K562 (cell line): ENCODE measurements around the gene ARMCX6. TPM values are rescaled to one million over a fixed set of nuclear protein-coding genes. Genes with fewer than 3 reads are reported as not detected.
A peak's percentile ranks its signal among the peaks of the same experiment; 100 is the strongest.

Experiments
- BRD9 ChIP-seq: fragments of 450-650 bp; IDR thresholded peaks from 2 replicates; pipeline ENCODE4 v1.6.1; 2018; ENCODE audit warnings: low read depth; ENCODE audit not compliant: partially characterized antibody
- CREB1 ChIP-seq, 2 experiments: sonication (generic) in 1 of 2; formaldehyde crosslinking in 1 of 2; IDR thresholded peaks; 2 replicates each; pipeline versions ENCODE4 v1.6.1 to v1.8.0; 2012 to 2022; ENCODE audit warnings: inconsistent platforms in 1 of 2, mild to moderate bottlenecking in 1 of 2, missing genetic modification reagents in 1 of 2, moderate library complexity in 1 of 2
- FOXA1 ChIP-seq: fragments of 450-650 bp; IDR thresholded peaks from 2 replicates; pipeline ENCODE4 v1.6.1; 2016; ENCODE audit warnings: mild to moderate bottlenecking, borderline replicate concordance
- HDAC6 ChIP-seq: IDR thresholded peaks from 2 replicates; pipeline ENCODE4 v1.6.1; 2012; ENCODE audit warnings: low read depth, mild to moderate bottlenecking, control low read depth, inconsistent platforms, low read length, moderate library complexity
- JUN ChIP-seq, 2 experiments: sonication (generic) in 1 of 2; formaldehyde crosslinking in 1 of 2; IDR thresholded peaks; 2 replicates each; pipeline versions ENCODE4 v1.6.1 to v1.8.0; 2012 to 2022; ENCODE audit warnings: borderline replicate concordance in 2 of 2, mild to moderate bottlenecking in 2 of 2, improper control_type of control experiment in 1 of 2, low read depth in 1 of 2, low read length in 1 of 2, missing genetic modification reagents in 1 of 2
- JUNB ChIP-seq: fragments of 450-650 bp; formaldehyde crosslinking; conservative IDR thresholded peaks from 2 replicates; pipeline ENCODE4 v1.4.0; 2020; ENCODE audit warnings: mild to moderate bottlenecking
- KDM2B ChIP-seq: fragments of 250-450 bp; sonication (Bioruptor Pico); IDR thresholded peaks from 2 replicates; pipeline ENCODE4 v1.8.0; 2021; ENCODE audit warnings: mild to moderate bottlenecking, moderate library complexity
- POLR2A ChIP-seq: fragments of 450-650 bp; conservative IDR thresholded peaks from 2 replicates; pipeline ENCODE4 v1.6.1; 2016
- RUNX1 ChIP-seq: sonication (generic); IDR thresholded peaks from 2 replicates; pipeline ENCODE4 v1.6.1; 2016; ENCODE audit warnings: antibody characterized with exemption, low read depth
- TAF7 ChIP-seq: fragments of 450-650 bp; IDR thresholded peaks from 2 replicates; pipeline ENCODE4 v1.6.1; 2016; ENCODE audit warnings: missing genetic modification characterization, missing compliant biosample characterization
- TCFL5 ChIP-seq: fragments of 250-450 bp; sonication (Bioruptor Pico); conservative IDR thresholded peaks from 2 replicates; pipeline ENCODE4 v1.6.1; 2021; ENCODE audit warnings: mild to moderate bottlenecking, moderate library complexity, matching md5 sums
- TEAD4 ChIP-seq, 2 experiments: sonication (generic) in 1 of 2; formaldehyde crosslinking in 1 of 2; IDR thresholded peaks; 2 replicates each; pipeline versions ENCODE4 v1.6.1 to v1.8.0; 2012 to 2022; ENCODE audit warnings: borderline replicate concordance in 1 of 2, inconsistent platforms in 1 of 2, low read length in 1 of 2, mild to moderate bottlenecking in 1 of 2, missing genetic modification reagents in 1 of 2
- ZNF197 ChIP-seq: fragments of 200-800 bp; sonication (Bioruptor generic); IDR thresholded peaks from 2 replicates; pipeline ENCODE4 v1.6.1; 2016; ENCODE audit warnings: low read depth, missing genetic modification characterization, missing compliant biosample characterization
- ZNF717 ChIP-seq: fragments of 250-450 bp; sonication (Bioruptor Pico); IDR thresholded peaks from 2 replicates; pipeline ENCODE4 v1.5.0; 2021
- polyA plus RNA-seq, 8 experiments: library from polyadenylated mRNA; depleted of rRNA in 4 of 8; stranded (reverse) in 5 of 8; unstranded in 3 of 8; fragments of >200 nt; fragmentation: Nextera tagmentation in 2 of 8; fragmentation: Illumina TruSeq in 1 of 8; extraction: Ambion mirVana in 2 of 8; extraction: Trizol in 1 of 8; gene quantifications; 2 replicates each; pipeline versions ENCODE4 v1.2.1 to v1.2.3, GENCODE V29; 2011 to 2014; ENCODE audit warnings: inconsistent platforms in 1 of 8, missing spikeins in 1 of 8
- total RNA-seq, 7 experiments: library from RNA; depleted of rRNA in 6 of 7; stranded (reverse); fragments of >200 nt in 6 of 7; fragmentation: Illumina TruSeq in 2 of 7; extraction: Trizol in 2 of 7; gene quantifications; 2 replicates each; pipeline versions ENCODE4 v1.2.1 to v1.2.3, GENCODE V29; 2011 to 2021; ENCODE audit warnings: low replicate concordance in 1 of 7
- TF ChIP-seq, protein P1 (sequence below): fragments of 250-450 bp; sonication (Bioruptor Pico); IDR thresholded peaks from 2 replicates; pipeline ENCODE4 v1.8.0; 2022; ENCODE audit warnings: moderate library complexity, mild to moderate bottlenecking, inconsistent platforms
- TF ChIP-seq, protein P2 (sequence below): fragments of 450-650 bp; IDR thresholded peaks from 2 replicates; pipeline ENCODE4 v1.6.1; 2016; ENCODE audit warnings: antibody characterized with exemption
- TF ChIP-seq, protein P3 (sequence below): sonication (generic); formaldehyde crosslinking; IDR thresholded peaks from 2 replicates; pipeline ENCODE4 v1.8.1; 2023; ENCODE audit warnings: mild to moderate bottlenecking, missing genetic modification reagents

Gene ARMCX6
- total and polyA plus RNA-seq, 9 of the 15 experiments (the other 6 are each of a cell fraction or from before 2014, with no cell fraction given) = 15.4 to 41.2 (median 24.6) TPM

DNA sequence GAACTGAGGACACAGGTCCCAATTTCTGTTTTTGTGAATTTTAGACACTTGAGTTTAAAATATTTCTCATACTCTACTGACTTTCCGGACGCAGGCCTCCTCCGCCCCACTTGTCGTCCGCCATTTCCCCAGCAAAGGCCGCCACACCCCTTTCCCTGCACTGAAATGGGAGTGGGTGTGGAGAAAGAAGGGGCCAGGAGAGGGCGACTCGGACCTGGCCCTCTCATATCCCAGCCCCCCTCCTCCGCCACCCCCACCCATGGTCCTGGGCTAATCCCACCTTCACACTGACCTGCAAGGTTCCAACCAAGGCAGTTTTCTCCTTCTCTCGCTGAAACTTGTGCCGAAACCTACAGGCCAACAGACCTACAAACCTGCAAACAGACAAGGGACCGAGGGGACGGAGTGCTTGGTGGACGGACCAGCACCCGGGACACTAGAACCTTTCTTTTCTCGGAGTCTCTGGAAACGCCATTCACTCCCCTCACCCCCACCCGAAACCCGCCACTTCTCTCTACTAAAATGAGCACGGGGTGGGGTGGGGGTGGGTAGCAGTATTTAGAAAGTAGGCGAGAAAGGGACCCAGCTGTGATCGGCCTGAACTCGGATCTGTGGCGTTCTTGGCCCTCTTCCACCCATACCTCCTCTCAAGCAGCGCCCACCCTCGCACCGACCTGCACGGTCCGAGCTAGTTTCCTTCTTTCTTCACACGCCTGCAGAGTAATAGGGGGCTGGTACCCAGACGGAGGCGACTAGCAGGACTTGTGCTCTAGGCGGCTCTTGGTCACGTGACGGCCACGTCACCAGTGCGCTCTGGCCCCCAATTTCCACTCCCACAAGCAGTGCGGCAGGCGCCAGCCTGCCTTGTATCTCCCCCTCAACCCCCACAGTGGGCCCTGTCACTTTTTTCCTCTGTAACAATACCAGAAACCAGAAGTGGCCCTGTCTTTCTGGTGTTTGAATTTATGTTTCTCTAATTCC lies at the start of gene ARMCX6 (continued):
- TF ChIP-seq RUNX1 (no peak), CREB1 (IDR thresholded peaks at IDR 0.05) (peak; percentile 62), CREB1 (CRISPR knock-in tag; IDR thresholded peaks at IDR 0.05) (peak; percentile 63), JUN (IDR thresholded peaks at IDR 0.05; ENCODE audit: borderline replicate concordance, low read depth, low read length) (no peak), JUN (CRISPR knock-in tag; IDR thresholded peaks at IDR 0.05; ENCODE audit: borderline replicate concordance) (no peak), JUNB (no peak), TCFL5 (no peak), KDM2B (CRISPR knock-in tag) (no peak), FOXA1 (no peak), HDAC6 (no peak), BRD9 (no peak), ZNF717 (CRISPR knock-in tag) (no peak), TEAD4 (IDR thresholded peaks at IDR 0.05; ENCODE audit: low read length) (peak; percentile 49; the same call in 1 of the 2 replicates), TEAD4 (CRISPR knock-in tag; IDR thresholded peaks at IDR 0.05; ENCODE audit: borderline replicate concordance) (no peak), POLR2A (peak; percentile 57), ZNF197 (no peak), TAF7 (tag) (no peak)
- TF ChIP-seq, protein P1, sequence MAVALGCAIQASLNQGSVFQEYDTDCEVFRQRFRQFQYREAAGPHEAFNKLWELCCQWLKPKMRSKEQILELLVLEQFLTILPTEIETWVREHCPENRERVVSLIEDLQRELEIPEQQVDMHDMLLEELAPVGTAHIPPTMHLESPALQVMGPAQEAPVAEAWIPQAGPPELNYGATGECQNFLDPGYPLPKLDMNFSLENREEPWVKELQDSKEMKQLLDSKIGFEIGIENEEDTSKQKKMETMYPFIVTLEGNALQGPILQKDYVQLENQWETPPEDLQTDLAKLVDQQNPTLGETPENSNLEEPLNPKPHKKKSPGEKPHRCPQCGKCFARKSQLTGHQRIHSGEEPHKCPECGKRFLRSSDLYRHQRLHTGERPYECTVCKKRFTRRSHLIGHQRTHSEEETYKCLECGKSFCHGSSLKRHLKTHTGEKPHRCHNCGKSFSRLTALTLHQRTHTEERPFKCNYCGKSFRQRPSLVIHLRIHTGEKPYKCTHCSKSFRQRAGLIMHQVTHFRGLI = no peak
- TF ChIP-seq, protein P2, sequence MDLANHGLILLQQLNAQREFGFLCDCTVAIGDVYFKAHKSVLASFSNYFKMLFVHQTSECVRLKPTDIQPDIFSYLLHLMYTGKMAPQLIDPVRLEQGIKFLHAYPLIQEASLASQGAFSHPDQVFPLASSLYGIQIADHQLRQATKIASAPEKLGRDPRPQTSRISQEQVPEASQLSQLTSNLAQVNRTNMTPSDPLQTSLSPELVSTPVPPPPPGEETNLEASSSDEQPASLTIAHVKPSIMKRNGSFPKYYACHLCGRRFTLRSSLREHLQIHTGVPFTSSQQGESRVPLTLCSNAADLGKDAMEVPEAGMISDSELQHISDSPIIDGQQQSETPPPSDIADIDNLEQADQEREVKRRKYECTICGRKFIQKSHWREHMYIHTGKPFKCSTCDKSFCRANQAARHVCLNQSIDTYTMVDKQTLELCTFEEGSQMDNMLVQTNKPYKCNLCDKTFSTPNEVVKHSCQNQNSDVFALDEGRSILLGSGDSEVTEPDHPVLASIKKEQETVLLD = no peak
- TF ChIP-seq, protein P3, sequence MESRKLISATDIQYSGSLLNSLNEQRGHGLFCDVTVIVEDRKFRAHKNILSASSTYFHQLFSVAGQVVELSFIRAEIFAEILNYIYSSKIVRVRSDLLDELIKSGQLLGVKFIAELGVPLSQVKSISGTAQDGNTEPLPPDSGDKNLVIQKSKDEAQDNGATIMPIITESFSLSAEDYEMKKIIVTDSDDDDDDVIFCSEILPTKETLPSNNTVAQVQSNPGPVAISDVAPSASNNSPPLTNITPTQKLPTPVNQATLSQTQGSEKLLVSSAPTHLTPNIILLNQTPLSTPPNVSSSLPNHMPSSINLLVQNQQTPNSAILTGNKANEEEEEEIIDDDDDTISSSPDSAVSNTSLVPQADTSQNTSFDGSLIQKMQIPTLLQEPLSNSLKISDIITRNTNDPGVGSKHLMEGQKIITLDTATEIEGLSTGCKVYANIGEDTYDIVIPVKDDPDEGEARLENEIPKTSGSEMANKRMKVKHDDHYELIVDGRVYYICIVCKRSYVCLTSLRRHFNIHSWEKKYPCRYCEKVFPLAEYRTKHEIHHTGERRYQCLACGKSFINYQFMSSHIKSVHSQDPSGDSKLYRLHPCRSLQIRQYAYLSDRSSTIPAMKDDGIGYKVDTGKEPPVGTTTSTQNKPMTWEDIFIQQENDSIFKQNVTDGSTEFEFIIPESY (CRISPR knock-in tag) = no peak
